GM13976 (cell line): ENCODE measurements around the gene QRSL1.
"Not testable (repeated sequence)": the region's sequence is repeated elsewhere in the genome, so short reads cannot be mapped to it uniquely, and the experiment has no call there.

Source experiments
- DNase-seq: peaks from one replicate; pipeline ENCODE4 v3.0.0; 2012; ENCODE audit warnings: low spot score
- CTCF ChIP-seq: IDR thresholded peaks from 2 replicates; pipeline ENCODE4 v1.5.1; 2012; ENCODE audit warnings: borderline replicate concordance, mild to moderate bottlenecking; ENCODE audit not compliant: insufficient read depth; ENCODE audit errors: extremely low read depth, missing control alignments, control extremely low read depth
- in situ Hi-C: fragments of 300-500 bp; cut with MboI; formaldehyde crosslinking; loops from one replicate; pipeline ENCODE4 v1.12.0; 2022; ENCODE audit warnings: low sequenced_read_pairs, mixed read lengths, inconsistent platforms; ENCODE audit not compliant: unreplicated experiment

QRSL1 gene

DNA sequence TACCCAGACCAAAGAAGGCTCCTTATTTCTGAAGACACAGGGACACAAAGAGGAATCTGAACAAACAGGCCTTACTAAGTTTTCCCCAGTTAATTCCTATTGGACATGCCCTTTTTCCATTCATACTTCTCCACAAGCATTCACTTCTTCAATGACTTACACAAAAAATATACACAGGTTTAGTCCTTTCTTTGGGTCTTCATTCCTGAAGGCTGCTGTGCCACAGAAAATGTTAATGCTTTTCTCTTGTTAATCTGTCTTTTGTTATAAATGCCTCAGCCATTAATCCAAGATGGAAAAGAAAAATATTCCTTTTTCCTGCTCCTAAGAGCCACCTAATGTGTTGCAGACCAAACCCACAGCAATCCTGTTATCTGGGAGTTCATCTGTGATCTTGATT is 71.2 kb downstream of the QRSL1 start:
- DNase-seq: no peak

DNA sequence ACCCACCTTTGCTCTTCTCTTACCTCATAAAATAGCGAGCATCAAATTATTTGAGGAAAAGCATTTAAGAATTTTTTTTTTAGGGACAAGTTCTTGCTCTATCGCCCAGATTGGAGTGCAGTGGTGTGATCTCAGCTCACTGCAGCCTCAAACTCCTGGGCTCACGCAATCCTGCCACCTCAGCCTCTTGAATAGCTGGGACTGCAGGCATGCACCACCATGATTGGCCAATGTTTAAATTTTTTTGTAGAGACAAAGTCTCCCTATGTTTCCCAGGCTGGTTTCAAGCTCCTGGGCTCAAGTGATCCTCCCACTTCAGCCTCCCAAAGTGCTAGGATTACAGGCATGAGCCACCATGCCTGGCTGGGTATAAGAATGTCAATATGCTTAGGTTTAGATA is 71.8 kb downstream of the QRSL1 start:
- in situ Hi-C loops, DNase-seq: not testable (repeated sequence)

More for the DNA sequence above, 71.2 kb downstream of the QRSL1 start:
- no peak for TF ChIP-seq CTCF
- in situ Hi-C loops: no loop called here

- in situ Hi-C loops: no loop called here
- no peak for TF ChIP-seq CTCF
- no peak for DNase-seq
Observed at GRCh38 chr6:106702046-106702445, 72.7 kb downstream of the QRSL1 start.

- peak; percentile 0 for TF ChIP-seq CTCF
- DNase-seq: peak; percentile 66
- in situ Hi-C loops: no loop called here
Observed at GRCh38 chr6:106702451-106703110, 73.2 kb downstream of the QRSL1 start.

GRCh38 chr6:106704327-106704726 is 74.9 kb downstream of the QRSL1 start:
- no peak for TF ChIP-seq CTCF
- no peak for DNase-seq
- in situ Hi-C loops: no loop called here

DNA sequence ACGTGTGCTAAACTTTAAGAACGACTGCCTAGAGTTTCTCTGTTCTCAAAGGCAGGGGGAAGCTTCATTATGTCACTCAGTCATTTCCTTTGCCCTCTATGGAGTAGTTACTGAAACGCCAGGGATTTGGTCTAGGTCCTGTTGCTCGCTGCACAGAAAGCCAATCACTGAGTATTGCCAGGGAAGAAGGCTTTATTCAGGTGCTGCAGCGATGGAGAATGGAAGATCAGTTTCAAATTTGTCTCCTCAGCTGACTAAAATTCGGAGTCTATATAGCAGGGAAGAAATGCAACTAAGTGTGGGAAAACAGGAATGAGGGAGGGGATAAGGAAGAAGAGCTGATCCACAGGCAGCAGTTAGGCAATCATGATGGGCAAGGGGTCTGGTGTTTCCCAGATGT is 75.8 kb downstream of the QRSL1 start:
- in situ Hi-C loops: no loop called here
- no peak for DNase-seq
- TF ChIP-seq CTCF: no peak

DNA sequence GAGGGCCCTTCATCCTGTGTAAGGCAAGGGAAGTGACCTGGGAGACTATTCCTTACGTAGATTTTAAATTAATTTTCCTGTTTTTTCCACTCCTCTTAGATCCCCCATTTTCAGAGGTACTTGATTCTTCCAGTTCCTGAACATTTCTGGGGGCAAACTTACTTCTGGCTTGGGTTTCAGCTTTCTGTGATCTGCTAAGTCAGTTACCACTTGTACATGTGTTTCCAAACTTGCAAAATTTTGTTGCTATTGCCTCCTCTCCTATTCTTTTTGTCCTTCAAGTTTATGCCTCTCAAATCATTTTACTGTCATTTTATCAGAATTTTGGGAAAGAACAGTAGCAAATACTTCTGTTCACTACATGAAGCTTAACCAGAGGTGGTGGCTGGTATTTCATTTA is 81.2 kb downstream of the QRSL1 start:
- no peak for TF ChIP-seq CTCF
- no peak for DNase-seq
- in situ Hi-C loops: no loop called here
